HG02610 (cell line): ENCODE data around the gene SLC2A13.
"Not testable (repeated sequence)": the region's sequence is repeated elsewhere in the genome, so short reads cannot be mapped to it uniquely, and the experiment has no call there.

Experiments
- ATAC-seq: cut with Tn5 transposase; IDR thresholded peaks from one replicate; pipeline ENCODE4 v1.9.1; 2021; ENCODE audit warnings: mild to moderate bottlenecking, moderate library complexity; ENCODE audit not compliant: unreplicated experiment

Gene SLC2A13

DNA sequence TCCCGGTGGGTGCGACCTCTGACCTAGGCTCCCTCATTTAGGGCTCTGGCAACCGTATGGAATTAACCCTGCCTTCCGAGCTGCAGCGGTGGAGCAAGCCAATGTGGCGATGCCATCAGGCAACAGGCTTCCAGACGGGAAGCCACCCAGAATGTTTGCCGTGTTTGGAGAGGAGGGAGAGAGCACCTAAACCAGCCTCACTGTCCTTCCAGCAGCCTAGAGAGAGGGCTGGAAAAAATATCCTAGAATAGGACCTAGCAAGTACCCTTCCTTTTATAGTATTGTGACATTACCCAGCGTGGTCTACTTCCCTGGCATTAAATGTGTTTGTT is 287 bp upstream of the SLC2A13 start:
- no peak for ATAC-seq

DNA sequence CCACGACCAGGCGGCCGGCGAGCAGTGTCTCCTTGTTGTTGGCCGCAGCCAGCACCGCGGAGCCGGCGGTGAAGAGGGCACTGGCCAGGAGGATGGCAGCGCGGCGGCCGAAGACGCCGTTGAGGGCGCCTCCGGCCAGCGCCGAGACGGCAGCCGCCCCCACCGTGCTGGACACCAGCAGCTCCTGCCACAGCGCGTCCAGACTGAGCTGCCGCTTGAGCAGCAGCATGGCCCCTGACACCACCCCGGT is 691 bp downstream of the SLC2A13 start:
- no peak for ATAC-seq

DNA sequence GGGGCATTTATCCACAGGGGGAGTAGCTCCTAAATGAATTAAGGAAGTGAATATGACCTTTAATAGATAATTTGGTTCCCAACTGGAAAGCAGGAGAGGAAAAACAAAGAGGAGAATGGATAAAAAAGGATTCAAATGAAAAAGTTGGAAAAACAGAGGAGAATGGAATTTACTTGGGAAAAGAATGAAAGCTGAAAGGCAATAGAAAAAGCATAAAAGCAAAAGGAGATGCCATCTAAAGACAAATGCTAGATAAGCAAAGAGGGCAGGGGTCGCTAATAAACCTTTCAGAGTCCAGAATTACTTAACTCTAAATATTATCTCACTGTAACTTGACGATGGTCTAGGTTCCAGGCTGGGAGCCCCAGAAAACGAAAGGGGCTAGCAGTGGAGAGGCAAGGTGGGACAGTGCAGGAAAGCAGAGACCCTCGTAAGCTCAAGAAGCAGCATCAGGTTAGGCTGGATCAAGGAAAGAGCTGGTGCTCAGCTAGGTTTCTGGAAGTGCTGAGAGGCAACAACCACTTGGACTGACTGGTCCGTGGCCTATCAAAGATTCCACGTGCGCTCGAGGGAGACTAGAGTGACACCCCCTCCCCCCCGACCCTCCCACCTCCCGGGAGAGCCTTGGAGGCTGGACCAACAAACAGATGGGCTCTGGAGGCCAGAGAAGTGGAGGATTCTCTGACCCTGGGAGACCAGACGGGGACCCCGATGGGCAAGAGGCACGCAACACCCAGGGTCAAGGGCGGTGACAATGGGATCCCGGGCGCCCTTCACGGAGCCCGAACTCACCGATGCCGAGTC is 1.2 kb downstream of the SLC2A13 start:
- ATAC-seq, result no peak

DNA sequence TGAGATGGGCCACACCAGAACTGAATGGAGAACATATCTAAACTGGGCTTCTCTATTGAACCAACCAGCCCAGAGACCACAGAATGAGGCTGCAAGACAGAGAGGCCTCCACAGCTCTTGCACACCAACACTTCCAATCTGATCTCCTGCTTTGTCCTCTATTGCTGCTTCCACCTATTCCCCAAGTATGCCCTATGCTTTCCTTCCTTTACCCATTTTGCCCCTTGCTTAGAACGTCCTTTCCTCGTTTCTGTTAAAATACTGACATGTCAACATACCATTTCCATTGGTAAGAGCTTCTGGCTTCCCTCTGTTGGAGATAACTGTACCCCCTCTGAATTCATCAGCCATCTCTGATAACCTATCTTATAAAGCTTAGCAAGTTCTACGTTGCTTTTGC is 2.8 kb downstream of the SLC2A13 start:
- no peak for ATAC-seq

DNA sequence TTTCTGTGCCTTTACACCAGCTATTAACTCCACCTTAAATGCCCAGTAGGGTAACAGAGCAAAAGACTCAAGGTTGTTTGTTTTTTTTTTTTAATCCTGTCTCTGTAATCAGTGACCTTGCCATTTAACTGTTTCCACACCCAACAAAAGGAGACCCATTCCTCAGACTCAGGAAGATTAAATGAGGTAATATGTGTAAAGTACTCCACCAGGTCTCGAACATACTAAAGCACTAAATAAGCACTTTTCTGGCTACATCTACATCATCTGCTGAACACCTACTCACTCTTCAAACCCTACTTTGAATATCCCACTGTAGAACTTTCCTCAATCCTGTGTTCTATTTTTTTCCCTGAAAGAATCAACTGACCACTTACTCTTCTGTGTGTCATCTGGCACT is 4.1 kb downstream of the SLC2A13 start:
- ATAC-seq, result no peak

DNA sequence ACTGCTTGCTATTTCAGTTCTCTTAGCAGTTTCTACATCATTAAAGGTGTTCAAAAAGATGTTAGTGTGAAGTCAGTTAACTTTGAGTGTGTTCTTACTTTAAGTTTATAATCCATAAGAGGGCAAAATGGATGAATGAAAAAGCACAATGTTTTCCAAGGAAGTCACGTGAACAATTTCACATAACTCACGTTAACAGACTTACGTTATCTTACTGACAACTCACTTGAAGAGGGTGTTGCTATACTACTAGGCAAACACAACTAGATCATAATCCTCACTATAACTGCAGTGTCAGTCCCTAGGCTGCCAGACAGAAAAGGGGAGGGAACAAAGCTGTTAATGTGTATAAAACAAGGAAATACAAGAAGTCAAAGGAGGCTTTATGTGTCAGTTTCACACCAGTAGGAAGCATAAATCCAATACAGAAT is 6.4 kb downstream of the SLC2A13 start:
- ATAC-seq, result no peak

DNA sequence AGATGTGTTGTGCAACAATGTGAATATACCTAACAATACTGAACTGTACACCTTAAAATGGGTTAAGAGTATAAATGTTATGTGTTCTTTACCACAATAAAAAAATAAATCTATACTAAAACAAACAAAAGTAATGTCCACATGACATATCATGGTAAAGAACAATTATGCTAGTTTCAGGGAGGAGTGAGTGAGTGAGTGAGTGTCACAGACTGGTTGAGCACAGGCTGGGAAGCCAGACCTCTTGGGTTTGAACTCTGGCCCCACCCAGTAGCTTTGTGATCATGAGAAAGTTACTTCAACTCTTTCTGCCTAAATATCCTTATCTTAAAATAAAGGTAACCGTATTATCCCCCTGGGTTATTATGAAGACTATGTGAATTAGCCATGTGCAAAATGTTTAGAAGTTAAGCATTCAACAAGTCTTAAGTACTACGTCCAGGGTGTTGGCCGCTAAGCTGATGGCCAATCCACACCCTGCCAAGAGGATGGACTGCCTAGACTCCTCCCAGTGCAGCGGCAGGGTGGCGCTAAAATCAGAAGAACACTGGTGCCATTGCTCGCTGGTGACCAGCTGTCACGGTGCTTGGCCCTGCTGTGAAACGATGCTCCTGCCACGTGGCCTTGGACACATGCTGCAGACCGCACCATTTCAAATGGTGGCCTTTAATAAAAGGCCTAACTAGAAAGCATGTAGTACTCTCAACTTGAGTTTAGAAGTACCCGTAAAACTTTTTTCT is 7.3 kb downstream of the SLC2A13 start:
- ATAC-seq, result no peak

DNA sequence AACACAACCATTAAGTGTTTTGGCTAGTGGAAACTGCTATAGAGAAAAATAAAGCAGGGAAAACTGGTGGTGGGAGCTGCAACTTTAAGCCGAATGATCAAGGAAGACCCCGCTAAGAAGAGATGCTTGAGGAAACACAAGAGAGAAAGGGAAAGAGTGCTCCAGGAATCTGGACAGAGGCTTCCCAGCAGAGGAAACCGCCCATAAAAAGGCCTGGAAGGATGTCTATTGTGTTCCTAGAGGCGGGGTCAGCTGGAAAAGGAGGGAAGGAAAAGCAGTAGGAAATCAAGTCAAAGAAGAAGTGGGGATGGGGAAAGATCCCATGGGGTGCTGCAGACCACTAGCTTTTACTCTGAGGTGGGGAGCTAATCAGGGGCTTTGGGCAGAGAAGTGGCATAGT is 12.4 kb downstream of the SLC2A13 start:
- ATAC-seq, result no peak

DNA sequence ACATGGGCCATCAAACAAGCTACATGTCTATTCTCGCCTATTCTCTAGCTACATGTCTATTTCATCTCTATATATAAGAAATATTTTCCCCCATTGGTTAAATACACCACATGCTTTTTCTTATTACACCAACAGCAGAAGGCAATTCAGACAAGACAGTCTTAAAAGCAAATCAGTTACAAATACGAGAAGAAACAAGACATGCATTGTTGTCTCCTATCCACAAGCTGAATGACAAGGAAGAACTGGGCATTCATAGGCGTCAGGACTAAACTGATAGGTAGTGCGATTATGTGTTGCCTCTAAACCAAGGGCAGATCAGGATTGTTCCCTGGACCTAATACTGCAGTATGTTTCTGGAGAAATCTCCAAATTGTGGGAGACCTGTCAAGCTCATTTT is 19.4 kb downstream of the SLC2A13 start:
- ATAC-seq, result no peak

DNA sequence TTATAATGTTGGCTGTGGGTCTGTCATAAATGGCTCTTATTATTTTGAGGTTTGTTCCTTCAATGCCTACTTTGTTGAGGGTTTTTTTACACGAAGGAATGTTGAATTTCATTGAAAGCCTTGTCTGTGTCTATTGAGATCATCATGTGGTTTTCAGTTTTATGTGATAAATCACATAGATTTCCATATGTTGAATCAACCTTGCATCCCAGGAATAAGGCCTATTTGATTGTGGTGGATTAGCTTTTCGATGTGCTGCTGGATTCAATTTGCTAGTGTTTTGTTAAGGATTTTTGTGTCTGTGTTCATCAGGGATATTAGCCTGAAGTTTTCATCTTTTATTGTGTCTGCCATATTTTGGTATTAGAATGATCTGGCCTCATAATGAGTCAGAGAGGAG is 27.6 kb downstream of the SLC2A13 start:
- no peak for ATAC-seq

DNA sequence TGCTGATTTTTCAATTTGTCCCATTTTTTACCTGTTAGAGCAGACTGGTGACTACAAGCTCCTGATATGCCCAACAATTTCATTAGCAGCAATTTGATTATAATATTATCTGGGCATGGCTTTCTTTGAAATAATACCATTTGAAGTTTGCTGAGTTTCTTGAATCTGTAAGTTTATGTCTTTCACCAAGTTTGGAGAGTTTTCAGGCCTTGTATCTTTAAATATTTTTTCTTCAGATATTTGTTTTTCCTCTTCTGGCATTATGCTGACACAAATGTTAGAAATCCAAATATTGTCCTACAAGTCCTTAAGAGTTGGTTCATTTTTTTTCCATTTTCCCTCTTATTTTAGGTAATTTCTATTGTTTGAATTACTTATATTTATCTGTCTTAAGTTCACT is 30.4 kb downstream of the SLC2A13 start:
- ATAC-seq, result no peak

DNA sequence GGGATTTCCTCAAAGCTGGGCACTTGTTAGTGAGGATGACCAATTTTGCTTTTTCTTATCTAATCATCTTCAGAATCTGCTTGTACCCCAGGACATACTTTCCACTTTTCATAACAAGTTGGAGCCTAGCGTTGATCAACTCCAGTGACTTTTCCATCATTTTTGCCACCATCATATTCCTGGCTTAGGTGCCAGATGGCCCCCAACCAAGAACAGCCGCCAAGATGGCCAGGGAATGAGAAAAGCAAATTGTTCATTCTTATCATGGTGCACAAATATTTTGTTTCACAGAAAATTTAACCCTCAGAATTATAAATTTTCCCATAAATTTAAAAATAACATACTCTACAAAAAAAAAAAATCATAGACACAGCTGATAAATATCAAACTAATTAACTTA is 37.5 kb downstream of the SLC2A13 start:
- no peak for ATAC-seq

DNA sequence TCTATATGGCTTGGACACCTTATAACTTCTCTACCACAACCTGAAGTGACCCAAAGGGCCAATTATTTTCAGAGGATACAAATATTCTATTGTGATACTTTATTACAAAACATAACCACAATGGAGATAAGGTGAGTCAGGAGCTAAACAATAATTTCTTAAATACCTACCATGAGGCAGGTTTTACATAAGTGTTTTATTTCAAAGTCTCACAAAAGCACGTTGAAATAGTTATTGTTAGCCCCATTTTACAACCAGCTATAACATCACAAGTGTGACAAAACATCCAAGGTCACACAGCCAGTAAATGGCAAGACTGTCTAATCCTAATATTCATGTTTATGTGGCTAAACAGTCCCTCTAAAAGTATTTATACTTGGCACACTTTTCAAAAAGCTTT is 40.2 kb downstream of the SLC2A13 start:
- ATAC-seq, result no peak

DNA sequence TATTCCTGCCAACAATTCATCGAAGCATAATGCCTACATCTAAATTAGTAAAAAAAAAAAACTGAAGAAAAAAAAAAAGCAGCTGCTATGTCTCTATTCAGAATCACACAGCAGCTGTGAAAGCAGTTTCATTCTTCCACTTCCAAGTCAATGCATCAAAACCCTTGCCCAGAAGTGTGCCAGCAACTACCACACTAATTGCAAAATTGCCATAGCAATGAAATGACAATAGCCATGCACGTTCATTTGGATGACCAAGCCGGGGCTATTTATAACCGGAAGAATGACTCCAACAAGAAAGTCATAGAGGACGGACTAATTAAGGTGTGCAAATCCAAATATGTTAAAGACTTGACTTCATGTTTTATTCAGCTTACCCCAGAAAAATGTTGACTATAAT is 42.5 kb downstream of the SLC2A13 start:
- ATAC-seq, result no peak

DNA sequence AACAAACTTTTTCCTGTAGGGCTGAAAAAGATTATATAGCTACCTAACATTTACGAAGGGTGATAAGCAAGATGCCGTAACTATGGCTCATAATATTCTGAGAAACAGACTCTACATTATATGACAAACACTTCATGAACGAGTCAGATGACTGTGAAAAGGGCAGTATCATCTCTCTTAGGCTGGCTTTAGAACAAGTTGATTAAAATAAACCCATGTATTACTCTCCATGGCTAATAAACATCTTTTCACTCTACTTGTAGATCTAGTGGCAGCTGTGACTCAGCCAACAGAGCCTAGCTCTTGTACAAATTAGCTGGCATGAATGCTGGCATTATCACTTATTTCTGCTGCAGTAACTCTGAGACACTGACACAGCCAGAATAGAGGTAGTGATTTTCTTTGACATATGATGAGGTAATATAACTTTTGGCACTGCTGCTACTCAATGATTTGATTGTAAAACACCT is 47.1 kb downstream of the SLC2A13 start:
- ATAC-seq, result no peak

DNA sequence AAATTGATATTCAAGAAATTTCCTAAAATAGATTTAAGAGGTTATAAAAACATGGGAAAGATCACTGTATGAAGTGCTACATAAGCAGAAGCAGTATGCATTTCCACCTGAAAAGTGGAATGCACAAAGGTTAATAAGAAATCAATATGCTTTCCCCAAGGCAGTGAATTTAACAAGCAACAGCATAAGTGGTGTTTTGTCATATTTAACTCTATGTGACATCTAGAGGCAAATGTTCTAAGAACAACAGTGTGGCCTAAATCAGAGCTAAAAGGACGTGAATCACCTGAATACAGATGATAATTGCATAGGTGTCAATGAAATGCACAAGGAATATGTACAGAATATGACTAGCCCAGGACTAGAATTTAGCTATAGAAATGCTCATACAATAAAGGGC is 49.5 kb downstream of the SLC2A13 start:
- no peak for ATAC-seq

DNA sequence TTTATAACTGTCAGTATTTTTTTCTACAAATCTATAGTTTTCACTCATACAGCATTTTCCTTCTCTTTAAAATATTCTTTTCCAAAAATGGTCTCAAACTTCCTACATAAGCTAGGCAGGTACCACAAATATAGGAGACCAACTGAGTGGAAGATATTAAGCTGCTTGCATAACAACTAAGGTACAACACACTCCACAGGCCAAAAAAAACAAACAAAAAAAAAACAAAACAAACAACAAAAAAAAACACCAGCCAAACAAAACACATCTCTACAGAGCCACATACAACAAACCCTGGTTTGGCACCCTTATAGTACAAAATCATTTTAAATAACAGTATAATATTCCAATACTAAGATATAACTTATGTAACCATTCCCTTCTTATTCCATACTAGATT is 50.1 kb downstream of the SLC2A13 start:
- no peak for ATAC-seq

DNA sequence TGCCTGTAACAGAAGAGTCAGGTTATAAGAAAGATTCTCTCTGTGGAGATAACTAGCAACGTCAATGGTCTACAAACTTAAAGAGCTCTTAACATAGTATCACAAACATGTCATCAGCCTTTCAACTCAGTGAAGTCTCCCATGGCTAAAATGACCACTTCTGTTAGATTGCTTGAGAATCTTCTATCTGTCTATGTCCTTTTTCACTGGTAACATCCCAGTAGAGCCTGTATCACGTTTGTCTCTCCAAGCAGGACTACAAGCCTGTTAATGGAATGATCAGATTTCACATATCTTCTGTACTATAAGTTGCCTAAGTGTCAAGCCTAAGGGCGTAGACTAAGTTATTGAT is 50.7 kb downstream of the SLC2A13 start:
- ATAC-seq, result no peak

DNA sequence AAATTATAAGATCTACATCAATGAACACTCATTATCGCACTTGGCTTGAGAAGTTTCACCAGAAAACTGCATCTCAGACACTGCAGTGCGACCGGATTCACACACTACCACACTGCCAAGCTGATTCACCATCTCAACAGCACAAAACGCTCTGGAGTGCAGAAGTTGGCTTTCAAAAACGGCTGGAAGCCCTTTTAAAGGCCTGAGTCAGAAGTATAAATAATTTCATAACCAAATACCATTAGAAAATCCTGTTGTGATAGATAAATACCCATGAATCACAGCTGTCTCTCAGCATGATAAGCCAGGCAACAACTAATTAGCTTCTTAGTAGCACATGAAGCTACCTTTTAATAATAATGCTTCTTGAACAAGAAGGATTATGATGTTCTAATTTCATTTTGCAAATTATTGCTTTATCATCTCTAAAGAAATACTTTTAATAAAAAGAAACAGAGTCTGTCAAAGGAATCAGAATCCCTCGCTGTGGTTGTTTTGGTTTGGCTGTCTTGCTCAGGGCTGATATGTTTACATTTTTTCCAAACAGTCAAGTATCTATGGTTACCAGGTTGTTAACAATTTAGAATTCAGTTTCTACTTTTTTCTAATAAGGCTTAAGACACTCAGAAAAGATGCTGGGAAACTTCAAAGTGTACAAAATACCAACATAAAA is 51.2 kb downstream of the SLC2A13 start:
- no peak for ATAC-seq

DNA sequence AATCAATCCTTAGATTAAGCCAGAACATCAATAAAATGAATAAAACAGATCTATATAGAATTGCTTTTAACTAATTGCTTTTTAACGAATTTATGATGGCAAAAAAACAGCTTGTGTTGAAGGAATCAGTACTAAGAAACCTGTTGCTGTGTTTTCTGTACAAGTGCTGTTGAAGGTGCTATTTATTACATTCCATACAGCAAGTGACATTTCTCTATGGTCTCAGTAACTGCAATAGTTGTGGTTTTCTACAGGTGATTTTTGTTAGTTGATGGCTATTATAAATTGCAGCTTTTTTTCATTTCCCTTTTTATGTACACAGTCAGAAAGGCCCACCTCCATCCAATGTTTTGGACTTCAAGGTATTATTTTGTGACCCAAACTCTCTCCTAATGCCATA is 56.6 kb downstream of the SLC2A13 start:
- no peak for ATAC-seq

DNA sequence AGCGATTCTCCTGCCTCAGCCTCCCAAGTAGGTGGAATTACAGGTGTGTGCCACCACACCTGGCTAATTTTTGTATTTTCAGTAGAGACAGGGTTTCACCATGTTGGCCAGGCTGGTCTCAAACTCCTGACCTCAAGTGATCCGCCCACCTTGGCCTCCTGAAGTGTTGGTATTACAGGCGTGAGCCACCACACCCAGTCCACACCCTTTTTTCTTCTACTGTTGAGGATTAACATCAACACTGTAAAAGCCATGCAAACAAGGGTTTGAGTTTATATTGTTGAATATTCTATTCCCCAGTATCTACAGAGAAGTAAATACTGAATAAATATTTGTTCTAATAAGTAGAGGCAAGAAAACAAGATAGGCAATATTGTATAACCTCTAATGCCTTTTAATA is 58.9 kb downstream of the SLC2A13 start:
- ATAC-seq, result not testable (repeated sequence)

DNA sequence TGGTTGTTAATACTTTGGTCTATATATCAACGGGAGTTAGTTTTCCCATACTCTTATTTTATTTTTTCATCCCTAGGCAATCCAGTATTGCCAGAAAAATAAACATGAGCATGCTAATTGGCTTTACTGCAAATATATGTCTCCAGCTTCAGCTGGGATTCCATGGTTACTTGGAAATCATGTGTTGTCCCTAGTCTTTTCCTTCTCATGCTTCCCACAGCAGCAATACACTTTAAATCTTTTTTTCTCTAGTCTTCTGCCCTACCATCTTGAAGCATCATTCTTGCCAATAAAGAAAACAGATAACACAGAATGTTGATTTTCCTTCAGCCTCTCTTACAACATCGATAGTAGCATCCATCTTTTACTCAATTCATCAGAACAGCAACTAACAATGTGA is 60.2 kb downstream of the SLC2A13 start:
- ATAC-seq, result no peak
